GM21526 (cell line): Measurements from ENCODE around the gene GATD1.

ENCODE experiments used
- ATAC-seq: cut with Tn5 transposase; IDR thresholded peaks from one replicate; pipeline ENCODE4 v1.9.1; 2021; ENCODE audit warnings: moderate library complexity; ENCODE audit not compliant: unreplicated experiment, low FRiP score

The GATD1 gene

DNA sequence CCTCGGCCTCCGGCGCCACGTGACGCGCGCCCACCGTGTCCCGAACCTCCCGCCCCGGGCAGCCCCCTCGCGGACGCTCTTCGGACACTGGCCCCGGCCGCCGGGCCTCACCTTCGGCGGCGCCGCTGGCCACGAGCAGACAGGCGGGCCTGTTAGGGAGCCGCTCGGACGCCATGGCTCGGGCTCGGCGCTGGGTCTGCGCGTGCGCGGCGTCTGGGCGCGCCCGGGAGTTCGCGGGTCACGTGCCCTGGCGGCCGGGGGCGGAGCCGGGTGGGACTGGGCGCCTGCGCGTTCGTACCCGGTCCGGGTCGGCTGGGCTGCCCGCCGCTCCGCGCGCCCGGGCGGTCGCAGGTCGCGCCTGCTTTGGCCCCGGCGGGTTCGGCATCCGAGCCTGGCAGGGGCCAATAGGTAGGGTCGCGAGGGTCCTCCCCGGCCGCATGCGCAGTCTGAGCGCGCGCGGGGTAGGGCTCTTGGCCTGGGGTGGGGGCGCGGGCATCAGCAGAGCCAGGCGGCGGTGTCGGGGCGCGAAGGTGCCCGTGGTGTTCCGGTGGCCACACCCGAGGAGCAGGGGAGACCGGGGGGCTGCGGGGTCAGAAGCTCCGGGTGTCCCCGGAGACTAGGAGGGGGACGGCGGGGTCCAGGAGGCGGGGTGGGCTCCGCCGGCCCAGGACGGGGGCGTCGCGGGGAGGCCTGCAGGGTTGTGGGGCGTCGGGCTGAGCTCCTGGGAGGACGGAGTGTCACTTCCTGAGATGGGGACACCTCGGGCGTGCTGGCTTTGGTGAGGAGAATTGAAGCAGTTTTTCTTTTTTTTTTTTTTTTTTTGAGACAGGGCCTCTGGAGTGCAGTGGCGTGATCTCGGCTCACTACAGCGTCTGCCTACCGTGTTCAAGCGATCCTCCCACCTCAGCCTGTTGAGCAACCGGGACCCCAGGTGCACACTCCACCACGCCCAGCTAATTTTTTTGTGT, at the start of gene GATD1:
Gene GATD1, minus strand, starts transcription at position 200 of the 968 bp plus-strand sequence. Its CDS starts 25 bp downstream, at position 175.
- ATAC-seq: peak; percentile 56

DNA sequence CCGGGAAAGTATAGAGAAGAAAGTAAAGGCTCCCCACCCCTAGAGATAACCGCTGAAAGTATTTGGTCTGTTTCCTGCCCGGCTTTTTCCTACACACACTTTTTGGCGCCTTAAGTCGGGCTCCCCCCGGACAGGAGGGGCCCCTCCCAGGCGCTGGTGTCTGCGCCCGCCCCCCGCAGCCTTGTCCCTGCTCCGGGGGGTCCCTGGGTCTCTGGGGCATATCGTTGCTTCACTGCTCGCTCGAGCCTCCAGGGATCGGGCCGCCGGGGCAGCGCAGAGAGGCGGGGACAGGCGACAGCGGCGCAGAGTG, 49.5 kb upstream of the GATD1 start:
- no peak for ATAC-seq

GRCh38 chr11:826227-826621, 48.9 kb upstream of the GATD1 start:
- no peak for ATAC-seq

GRCh38 chr11:825366-826226, 48.3 kb upstream of the GATD1 start:
- no peak for ATAC-seq

GRCh38 chr11:824942-825341, 47.7 kb upstream of the GATD1 start:
- no peak for ATAC-seq

DNA sequence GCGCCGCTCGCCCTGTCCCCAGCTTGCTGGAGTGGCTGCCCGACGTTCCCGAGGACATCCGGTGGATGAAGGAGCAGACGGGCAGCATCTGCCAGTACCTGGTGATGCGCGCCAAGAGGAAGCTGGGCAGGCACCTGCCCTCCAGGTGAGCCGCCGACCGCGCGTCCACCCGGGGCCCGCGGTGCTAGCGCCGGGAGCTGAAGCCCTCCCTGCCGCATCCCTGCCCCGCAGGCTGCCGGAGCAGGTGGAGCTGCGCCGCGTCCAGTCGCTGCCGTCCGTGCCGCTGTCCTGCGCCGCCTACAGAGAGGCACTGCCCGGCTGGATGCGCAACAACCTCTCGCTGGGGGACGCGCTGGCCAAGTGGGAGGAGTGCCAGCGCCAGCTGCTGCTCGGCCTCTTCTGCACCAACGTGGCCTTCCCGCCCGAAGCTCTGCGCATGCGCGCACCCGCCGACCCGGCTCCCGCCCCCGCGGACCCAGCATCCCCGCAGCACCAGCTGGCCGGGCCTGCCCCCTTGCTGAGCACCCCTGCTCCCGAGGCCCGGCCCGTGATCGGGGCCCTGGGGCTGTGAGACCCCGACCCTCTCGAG, 47.1 kb upstream of the GATD1 start:
- no peak for ATAC-seq

GRCh38 chr11:823441-824291, 46.4 kb upstream of the GATD1 start:
- ATAC-seq: no peak

GRCh38 chr11:821512-822371, 44.5 kb upstream of the GATD1 start:
- no peak for ATAC-seq

DNA sequence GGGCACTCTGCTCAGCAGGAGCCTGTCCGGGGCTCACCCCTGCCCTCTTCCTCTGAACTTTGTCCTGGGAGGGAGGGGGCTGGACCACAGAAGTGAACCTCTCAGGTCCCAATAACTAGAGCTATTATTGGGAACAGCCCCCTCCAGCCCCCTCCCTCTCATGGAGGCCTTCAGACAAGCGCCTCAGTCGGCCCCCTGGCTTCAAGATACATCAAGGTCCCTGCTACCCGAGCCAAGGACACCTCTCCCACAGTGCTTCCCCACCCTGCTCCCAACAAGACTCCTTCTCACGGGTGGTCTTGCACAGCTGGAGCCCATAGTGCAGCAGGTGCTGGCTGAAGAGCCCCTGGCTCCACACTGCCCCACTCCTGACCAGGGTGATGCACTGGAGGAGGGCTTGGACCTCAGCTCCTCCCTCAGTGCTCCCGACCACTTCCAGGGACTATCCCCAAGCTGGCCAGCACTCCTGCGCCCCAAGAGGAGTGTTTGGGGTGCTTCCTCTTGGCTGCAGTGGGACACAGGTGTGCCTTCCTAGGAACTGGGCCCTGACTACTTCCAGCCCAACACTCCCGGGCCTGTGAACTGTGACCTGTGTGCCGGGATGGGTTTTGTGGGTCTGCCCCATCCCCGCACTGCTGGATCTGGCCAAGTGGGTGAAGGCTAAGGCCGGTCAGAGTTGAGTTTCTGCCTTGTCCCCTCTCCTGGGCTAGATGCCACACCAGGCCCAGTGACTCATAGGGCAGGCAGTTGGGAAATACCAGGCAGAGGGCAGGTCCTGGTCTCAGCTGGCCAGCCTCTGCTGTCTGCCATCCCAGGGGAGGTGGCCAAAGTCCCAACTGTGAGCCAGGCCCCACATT, 43.6 kb upstream of the GATD1 start:
- ATAC-seq: no peak

GRCh38 chr11:819943-820649, 42.8 kb upstream of the GATD1 start:
- peak; percentile 49 for ATAC-seq

- peak; percentile 51 for ATAC-seq
Observed at GRCh38 chr11:819129-819931, 42.0 kb upstream of the GATD1 start.

DNA sequence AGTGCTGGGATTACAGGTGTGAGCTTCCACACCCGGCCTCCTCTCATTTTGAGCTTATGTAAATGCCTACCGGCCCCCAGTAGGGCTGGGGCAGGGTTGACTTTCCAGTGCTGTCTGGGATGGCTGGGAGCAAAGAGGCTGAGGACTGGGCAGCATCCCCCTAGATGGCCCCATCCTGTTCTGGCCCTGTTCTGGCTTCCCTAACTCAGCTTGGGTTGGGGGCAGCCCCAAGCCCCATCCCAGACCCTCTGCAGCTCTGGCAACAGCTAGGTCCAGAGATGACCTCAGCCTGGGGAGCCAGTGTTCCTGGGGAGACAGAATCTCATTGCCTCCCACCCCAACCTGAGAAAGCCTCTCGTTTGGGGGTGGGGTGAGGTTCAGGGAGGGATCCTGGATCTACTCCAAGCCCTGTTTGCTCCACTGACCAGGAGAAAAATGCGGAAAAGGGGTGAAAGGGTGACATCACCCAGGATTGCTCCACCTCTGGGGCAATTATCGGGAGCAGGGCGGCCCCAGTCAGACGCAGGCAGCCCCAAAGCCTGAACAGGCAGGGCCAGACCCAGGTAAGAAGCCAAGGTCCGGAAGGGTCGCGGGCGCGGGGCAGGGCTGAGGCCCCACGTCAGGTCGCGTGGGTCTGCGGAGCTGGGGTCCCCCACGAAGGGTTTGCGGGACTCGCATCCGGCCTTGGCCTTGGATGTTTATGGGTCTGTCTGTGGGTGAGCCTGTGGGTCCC, 41.3 kb upstream of the GATD1 start, which contains the start of gene PNPLA2:
Gene PNPLA2, plus strand, starts transcription at position 519 of the 733 bp plus-strand sequence. CDS start 805 bp downstream, outside the sequence.
- ATAC-seq: peak; percentile 1

- ATAC-seq: no peak
Observed at GRCh38 chr11:816433-816779, 39.1 kb upstream of the GATD1 start.

GRCh38 chr11:815675-816432, 38.6 kb upstream of the GATD1 start:
- ATAC-seq: no peak

DNA sequence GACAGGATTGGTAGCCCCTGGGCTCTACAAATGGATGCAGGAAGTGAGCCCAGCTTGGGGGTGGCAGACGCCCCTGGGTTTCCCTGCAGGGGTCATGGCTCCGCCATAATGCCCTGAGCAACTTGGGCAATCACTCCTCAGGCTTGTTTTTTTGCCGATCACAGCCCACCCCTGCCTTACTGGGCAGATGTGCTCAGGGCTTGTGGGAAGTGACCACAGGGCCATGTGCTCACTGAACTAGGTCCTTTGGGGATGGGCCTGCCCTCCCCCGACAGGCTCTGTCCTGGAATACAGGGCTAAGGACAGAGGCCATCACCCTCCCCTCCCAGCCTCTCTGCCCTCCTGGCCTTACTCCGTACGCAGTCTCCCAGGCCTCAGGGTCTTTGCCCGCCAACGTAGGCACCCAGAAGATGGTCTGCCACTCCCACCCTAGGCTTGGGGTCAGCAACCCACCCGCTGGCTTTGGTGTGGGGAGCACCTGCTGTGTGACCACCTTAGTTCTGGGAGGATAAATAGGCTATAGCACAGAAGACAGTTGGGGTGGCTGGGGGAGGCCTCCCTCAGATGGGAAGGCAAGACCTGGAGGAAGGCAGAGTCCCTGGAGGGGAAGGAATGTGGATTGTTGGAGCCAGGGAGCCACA, 36.3 kb upstream of the GATD1 start:
- no peak for ATAC-seq
